Measurements from ENCODE around the gene TUT1.
A peak's percentile ranks its signal among the peaks of the same experiment; 100 is the strongest.
"Not testable (repeated sequence)": the region's sequence is repeated elsewhere in the genome, so short reads cannot be mapped to it uniquely, and the experiment has no call there.

TUT1 gene

GRCh38 chr11:62573006-62573591 is 18.2 kb downstream of the TUT1 start:
- Histone ChIP-seq H3K4me2 (ENCODE audit: low read length) (peak overlapping the region; percentile 73), H3K79me2 (ENCODE audit: low read length) (peaks cover 60% of the 10 kb centered on the region), H3K9ac (ENCODE audit: low read length) (peak overlapping the region; percentile 95), H3K36me3 (replicated peaks; ENCODE audit: low read depth, low read length) (peaks cover 63% of the 10 kb centered on the region), H3K9me3 (ENCODE audit: insufficient read depth, low read length) (no peaks in the 10 kb centered on the region), H3K4me1 (ENCODE audit: low read length) (peaks cover 46% of the 10 kb centered on the region), H3K27me3 (ENCODE audit: low read depth, low read length) (no peaks in the 10 kb centered on the region), H2AFZ (ENCODE audit: low read depth, low read length) (0 out of 2 replicates have a peak overlapping the region, but pooled peaks have one; percentile 15), H4K20me1 (ENCODE audit: insufficient read depth, low read length) (peaks cover 7% of the 10 kb centered on the region; the same call in 1 of the 2 replicates), H3K4me3 (ENCODE audit: low read length) (peak overlapping the region; percentile 93), H3K27ac (ENCODE audit: low read length) (peak overlapping the region; percentile 63)
- TF ChIP-seq CTCF (IDR thresholded peaks at IDR 0.05; ENCODE audit: low read depth, low read length) (no peak), EZH2phosphoT487 (IDR thresholded peaks at IDR 0.05; ENCODE audit: low read depth) (no peak)

- peak overlapping the region; percentile 95 for H3K9ac ChIP-seq (ENCODE audit: low read length)
- H3K4me1 ChIP-seq (ENCODE audit: low read length) = peaks cover 52% of the 10 kb centered on the region
- H3K9me3 ChIP-seq (ENCODE audit: insufficient read depth, low read length) = no peaks in the 10 kb centered on the region
- H3K4me2 ChIP-seq (ENCODE audit: low read length) = peak overlapping the region; percentile 73
- H3K79me2 ChIP-seq (ENCODE audit: low read length) = peaks cover 66% of the 10 kb centered on the region
- peak overlapping the region; percentile 63 for H3K27ac ChIP-seq (ENCODE audit: low read length)
- H4K20me1 ChIP-seq (ENCODE audit: insufficient read depth, low read length) = peaks cover 7% of the 10 kb centered on the region; the same call in 1 of the 2 replicates
- H3K4me3 ChIP-seq (ENCODE audit: low read length) = peak overlapping the region; percentile 93
- no peaks in the 10 kb centered on the region for H3K27me3 ChIP-seq (ENCODE audit: low read depth, low read length)
- peaks cover 63% of the 10 kb centered on the region for H3K36me3 ChIP-seq (replicated peaks; ENCODE audit: low read depth, low read length)
- no peak overlapping the region for H2AFZ ChIP-seq (ENCODE audit: low read depth, low read length)
- TF ChIP-seq CTCF (IDR thresholded peaks at IDR 0.05; ENCODE audit: low read depth, low read length) (no peak), EZH2phosphoT487 (IDR thresholded peaks at IDR 0.05; ENCODE audit: low read depth) (no peak)
Observed at GRCh38 chr11:62572431-62572830, 18.9 kb downstream of the TUT1 start.

GRCh38 chr11:62571493-62571892 is 19.8 kb downstream of the TUT1 start:
- Histone ChIP-seq H3K4me2 (ENCODE audit: low read length) (peak overlapping the region; percentile 73), H3K27ac (ENCODE audit: low read length) (peak overlapping the region; percentile 63), H3K4me3 (ENCODE audit: low read length) (peak overlapping the region; percentile 93; the same call in 1 of the 2 replicates), H3K79me2 (ENCODE audit: low read length) (peaks cover 75% of the 10 kb centered on the region), H3K36me3 (replicated peaks; ENCODE audit: low read depth, low read length) (peaks cover 64% of the 10 kb centered on the region), H3K4me1 (ENCODE audit: low read length) (peaks cover 58% of the 10 kb centered on the region)
- not testable (repeated sequence) for H3K27me3 ChIP-seq (ENCODE audit: low read depth, low read length); H4K20me1 ChIP-seq (ENCODE audit: insufficient read depth, low read length); H3K9ac ChIP-seq (ENCODE audit: low read length); H3K9me3 ChIP-seq (ENCODE audit: insufficient read depth, low read length); H2AFZ ChIP-seq (ENCODE audit: low read depth, low read length)

- peaks cover 58% of the 10 kb centered on the region for H3K4me1 ChIP-seq (ENCODE audit: low read length)
- H4K20me1 ChIP-seq (ENCODE audit: insufficient read depth, low read length) = peaks cover 11% of the 10 kb centered on the region; the same call in 1 of the 2 replicates
- H3K9ac ChIP-seq (ENCODE audit: low read length); H3K9me3 ChIP-seq (ENCODE audit: insufficient read depth, low read length); H3K4me3 ChIP-seq (ENCODE audit: low read length); H3K27me3 ChIP-seq (ENCODE audit: low read depth, low read length); H2AFZ ChIP-seq (ENCODE audit: low read depth, low read length): not testable (repeated sequence)
- peak overlapping the region; percentile 35 for H3K27ac ChIP-seq (ENCODE audit: low read length)
- H3K36me3 ChIP-seq (replicated peaks; ENCODE audit: low read depth, low read length) = peaks cover 64% of the 10 kb centered on the region
- peaks cover 81% of the 10 kb centered on the region for H3K79me2 ChIP-seq (ENCODE audit: low read length)
- peak overlapping the region; percentile 73 for H3K4me2 ChIP-seq (ENCODE audit: low read length)
Observed at GRCh38 chr11:62570903-62571302, 20.4 kb downstream of the TUT1 start.

- Histone ChIP-seq H3K4me3 (ENCODE audit: low read length) (no peak overlapping the region), H4K20me1 (ENCODE audit: insufficient read depth, low read length) (peaks cover 17% of the 10 kb centered on the region; the same call in 1 of the 2 replicates), H3K9ac (ENCODE audit: low read length) (no peak overlapping the region), H3K4me1 (ENCODE audit: low read length) (peaks cover 58% of the 10 kb centered on the region), H3K27ac (ENCODE audit: low read length) (no peak overlapping the region), H3K4me2 (ENCODE audit: low read length) (no peak overlapping the region), H3K9me3 (ENCODE audit: insufficient read depth, low read length) (no peaks in the 10 kb centered on the region), H3K27me3 (ENCODE audit: low read depth, low read length) (no peaks in the 10 kb centered on the region), H2AFZ (ENCODE audit: low read depth, low read length) (no peak overlapping the region), H3K79me2 (ENCODE audit: low read length) (peaks cover 91% of the 10 kb centered on the region), H3K36me3 (replicated peaks; ENCODE audit: low read depth, low read length) (peaks cover 70% of the 10 kb centered on the region)
- TF ChIP-seq CTCF (IDR thresholded peaks at IDR 0.05; ENCODE audit: low read depth, low read length) (no peak), EZH2phosphoT487 (IDR thresholded peaks at IDR 0.05; ENCODE audit: low read depth) (no peak)
Observed at GRCh38 chr11:62569611-62570010, 21.7 kb downstream of the TUT1 start.
